GM06990 (cell line): ENCODE data around the gene FAM131A.

Source experiments
- DNase-seq: peaks from one replicate; pipeline ENCODE4 v3.0.0-alpha.2; 2011; ENCODE audit not compliant: insufficient read length; ENCODE audit errors: extremely low read depth
- H3K27me3 ChIP-seq: replicated peaks from 2 replicates; pipeline ENCODE4 v1.6.0; 2011; ENCODE audit warnings: low read length; ENCODE audit not compliant: control insufficient read depth, insufficient read depth
- H3K36me3 ChIP-seq: 2 replicates; pipeline ENCODE4 v1.5.1; 2011; ENCODE audit warnings: low read length; ENCODE audit not compliant: control insufficient read depth, insufficient read depth
- H3K4me3 ChIP-seq: replicated peaks from 2 replicates; pipeline ENCODE4 v1.5.1; 2011; ENCODE audit warnings: low read depth, mild to moderate bottlenecking, control low read depth, low read length
- CTCF ChIP-seq: IDR thresholded peaks from 2 replicates; pipeline ENCODE4 v1.5.1; 2011; ENCODE audit warnings: low read length, control low read depth, mild to moderate bottlenecking, inconsistent platforms; ENCODE audit not compliant: insufficient read depth, poor library complexity, severe bottlenecking

The FAM131A gene

GRCh38 chr3:184354121-184354728, 16.8 kb downstream of the FAM131A start:
- no peaks in the 10 kb centered on the region for H3K36me3 ChIP-seq
- no peak for DNase-seq
- H3K4me3 ChIP-seq: no peak overlapping the region
- peak; percentile 90 for TF ChIP-seq CTCF
- H3K27me3 ChIP-seq: no peaks in the 10 kb centered on the region

GRCh38 chr3:184354754-184355153, 17.4 kb downstream of the FAM131A start:
- no peak for DNase-seq
- Histone ChIP-seq H3K4me3 (no peak overlapping the region), H3K27me3 (no peaks in the 10 kb centered on the region), H3K36me3 (no peaks in the 10 kb centered on the region)
- no peak for TF ChIP-seq CTCF

GRCh38 chr3:184355261-184356040, 18.1 kb downstream of the FAM131A start:
- TF ChIP-seq CTCF: no peak
- no peak overlapping the region for H3K4me3 ChIP-seq
- DNase-seq: no peak
- H3K36me3 ChIP-seq: no peaks in the 10 kb centered on the region
- H3K27me3 ChIP-seq: no peaks in the 10 kb centered on the region; the same call in 1 of the 2 replicates

- Histone ChIP-seq H3K36me3 (no peaks in the 10 kb centered on the region), H3K27me3 (no peaks in the 10 kb centered on the region; the same call in 1 of the 2 replicates), H3K4me3 (no peak overlapping the region)
- TF ChIP-seq CTCF: no peak
- DNase-seq: no peak
These were observed 20.1 kb downstream of the FAM131A start for GRCh38 chr3:184357248-184358123.

- H3K4me3 ChIP-seq: no peak overlapping the region
- TF ChIP-seq CTCF: no peak
- H3K27me3 ChIP-seq: no peaks in the 10 kb centered on the region; the same call in 1 of the 2 replicates
- no peak for DNase-seq
- H3K36me3 ChIP-seq: no peaks in the 10 kb centered on the region
These were observed 20.8 kb downstream of the FAM131A start for GRCh38 chr3:184358124-184358767.
